ENCODE measurements around the gene MTHFD1L. TPM values are rescaled to one million over a fixed set of nuclear protein-coding genes. Genes with fewer than 3 reads are reported as not detected.

MTHFD1L gene
- total RNA-seq, 4 donors from 2014 or later: 3.3 to 7.8 (median 3.8) TPM

DNA sequence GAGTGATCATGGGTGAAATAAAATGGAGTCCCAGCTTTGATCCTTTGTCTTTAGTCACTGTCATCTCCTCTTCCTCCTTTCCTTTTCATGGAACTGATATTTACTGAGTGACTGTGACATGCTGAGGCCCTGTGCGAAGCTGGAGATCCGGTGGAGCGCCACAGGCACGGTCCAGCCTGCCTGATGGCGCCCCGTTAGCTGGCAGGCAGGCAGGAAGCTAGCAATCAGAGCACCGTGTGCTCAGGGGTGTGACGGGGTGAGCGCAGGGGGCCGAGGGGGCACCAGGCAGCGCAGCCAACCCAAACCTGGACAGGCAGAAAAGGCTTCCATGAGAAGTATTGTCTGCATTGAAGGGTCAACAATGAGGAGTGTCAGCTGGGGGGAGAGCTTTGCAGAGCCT lies 274.0 kb downstream of the MTHFD1L start:
- TF ChIP-seq, protein P1, sequence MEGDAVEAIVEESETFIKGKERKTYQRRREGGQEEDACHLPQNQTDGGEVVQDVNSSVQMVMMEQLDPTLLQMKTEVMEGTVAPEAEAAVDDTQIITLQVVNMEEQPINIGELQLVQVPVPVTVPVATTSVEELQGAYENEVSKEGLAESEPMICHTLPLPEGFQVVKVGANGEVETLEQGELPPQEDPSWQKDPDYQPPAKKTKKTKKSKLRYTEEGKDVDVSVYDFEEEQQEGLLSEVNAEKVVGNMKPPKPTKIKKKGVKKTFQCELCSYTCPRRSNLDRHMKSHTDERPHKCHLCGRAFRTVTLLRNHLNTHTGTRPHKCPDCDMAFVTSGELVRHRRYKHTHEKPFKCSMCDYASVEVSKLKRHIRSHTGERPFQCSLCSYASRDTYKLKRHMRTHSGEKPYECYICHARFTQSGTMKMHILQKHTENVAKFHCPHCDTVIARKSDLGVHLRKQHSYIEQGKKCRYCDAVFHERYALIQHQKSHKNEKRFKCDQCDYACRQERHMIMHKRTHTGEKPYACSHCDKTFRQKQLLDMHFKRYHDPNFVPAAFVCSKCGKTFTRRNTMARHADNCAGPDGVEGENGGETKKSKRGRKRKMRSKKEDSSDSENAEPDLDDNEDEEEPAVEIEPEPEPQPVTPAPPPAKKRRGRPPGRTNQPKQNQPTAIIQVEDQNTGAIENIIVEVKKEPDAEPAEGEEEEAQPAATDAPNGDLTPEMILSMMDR (IDR thresholded peaks at IDR 0.05; ENCODE audit: low read depth): no peak

DNA sequence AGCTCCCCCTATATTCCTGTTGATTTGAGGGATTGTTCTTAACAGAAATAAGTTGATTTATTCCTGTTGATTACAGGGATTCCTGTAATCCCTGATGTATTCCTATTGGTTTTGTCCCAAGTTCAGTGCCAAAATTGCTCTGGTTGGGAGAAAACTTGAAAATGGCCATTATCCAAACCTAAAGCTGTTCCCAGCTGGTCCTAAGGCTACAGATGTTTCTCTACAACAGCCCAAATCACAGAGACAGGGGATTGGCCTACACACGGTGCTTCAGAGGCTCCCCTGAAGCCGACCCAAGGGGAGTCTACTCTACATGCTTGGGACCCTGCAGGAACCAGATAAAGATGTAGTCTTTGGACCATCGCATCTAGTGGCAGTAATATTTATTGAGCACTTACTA lies 275.3 kb downstream of the MTHFD1L start:
- TF ChIP-seq, protein P1 (IDR thresholded peaks at IDR 0.05; ENCODE audit: low read depth): no peak

- TF ChIP-seq, protein P1 (IDR thresholded peaks at IDR 0.05; ENCODE audit: low read depth): no peak
These were observed 276.2 kb downstream of the MTHFD1L start for GRCh38 chr6:151141685-151142084.

DNA sequence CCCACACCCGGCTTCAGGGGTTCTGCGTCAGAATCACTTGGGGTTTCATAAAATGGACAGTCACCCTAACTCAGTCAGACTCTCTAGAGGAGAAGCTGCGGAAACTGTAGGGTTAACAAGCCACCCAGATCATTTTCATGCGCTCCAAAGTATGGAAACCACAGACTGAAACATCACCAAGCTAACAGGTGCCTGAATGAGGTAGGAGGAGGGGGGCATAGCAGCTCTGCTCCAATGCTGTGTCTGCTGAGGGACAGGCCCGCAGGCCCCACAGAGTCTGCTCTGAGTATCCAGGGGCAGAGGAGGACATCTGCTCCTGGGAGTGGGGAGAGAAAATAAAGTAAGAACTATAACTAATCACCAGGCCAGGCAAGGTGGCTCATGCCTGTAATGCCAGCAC lies 277.2 kb downstream of the MTHFD1L start:
- TF ChIP-seq, protein P1 (IDR thresholded peaks at IDR 0.05; ENCODE audit: low read depth): no peak

- TF ChIP-seq, protein P1 (IDR thresholded peaks at IDR 0.05; ENCODE audit: low read depth): no peak
These were observed 277.8 kb downstream of the MTHFD1L start for GRCh38 chr6:151143337-151143736.

GRCh38 chr6:151143806-151144205 lies 278.3 kb downstream of the MTHFD1L start:
- TF ChIP-seq, protein P1 (IDR thresholded peaks at IDR 0.05; ENCODE audit: low read depth): no peak

GRCh38 chr6:151147118-151147832 lies 281.8 kb downstream of the MTHFD1L start:
- TF ChIP-seq, protein P1 (IDR thresholded peaks at IDR 0.05; ENCODE audit: low read depth): no peak
